Skin of body (tissue), 2 donors: ENCODE results near the gene ARGFX. TPM values are rescaled to one million over a fixed set of nuclear protein-coding genes. Genes with fewer than 3 reads are reported as not detected.
"Not testable (repeated sequence)": the region's sequence is repeated elsewhere in the genome, so short reads cannot be mapped to it uniquely, and the experiment has no call there.

ENCODE experiments used
- DNase-seq: peaks from one replicate; lab custom pipeline; 2025; lab: John Stamatoyannopoulos, UW
- total RNA-seq: library from RNA; depleted of rRNA; stranded (reverse); fragments of >200 nt; gene quantifications from one replicate; pipeline ENCODE4 v1.2.3, GENCODE V29; 2014

Gene ARGFX
- total RNA-seq: not detected

DNA sequence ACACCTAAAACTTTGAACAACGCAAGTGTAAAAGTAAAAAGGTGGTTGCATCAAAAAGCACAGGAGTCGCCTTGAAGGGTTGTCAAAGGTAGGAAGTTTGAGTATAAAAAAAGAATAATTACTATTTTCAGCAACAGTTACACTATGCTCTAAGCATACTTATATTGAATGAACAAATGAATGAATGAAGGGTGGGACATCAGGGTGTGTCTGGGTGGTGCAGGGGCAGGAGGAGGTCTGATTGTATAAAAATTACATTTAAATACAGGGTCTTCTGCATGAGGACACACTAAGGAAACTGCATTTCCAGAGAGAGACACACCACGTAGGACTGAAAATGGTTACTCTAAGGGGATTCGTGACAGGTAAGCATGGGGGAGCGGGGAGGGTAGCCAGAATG, at the start of gene ARGFX:
Gene ARGFX (plus strand): TSS at position 301 of the 400 bp plus-strand sequence. CDS start 2,765 bp downstream, outside the sequence.
- DNase-seq: no peak

DNA sequence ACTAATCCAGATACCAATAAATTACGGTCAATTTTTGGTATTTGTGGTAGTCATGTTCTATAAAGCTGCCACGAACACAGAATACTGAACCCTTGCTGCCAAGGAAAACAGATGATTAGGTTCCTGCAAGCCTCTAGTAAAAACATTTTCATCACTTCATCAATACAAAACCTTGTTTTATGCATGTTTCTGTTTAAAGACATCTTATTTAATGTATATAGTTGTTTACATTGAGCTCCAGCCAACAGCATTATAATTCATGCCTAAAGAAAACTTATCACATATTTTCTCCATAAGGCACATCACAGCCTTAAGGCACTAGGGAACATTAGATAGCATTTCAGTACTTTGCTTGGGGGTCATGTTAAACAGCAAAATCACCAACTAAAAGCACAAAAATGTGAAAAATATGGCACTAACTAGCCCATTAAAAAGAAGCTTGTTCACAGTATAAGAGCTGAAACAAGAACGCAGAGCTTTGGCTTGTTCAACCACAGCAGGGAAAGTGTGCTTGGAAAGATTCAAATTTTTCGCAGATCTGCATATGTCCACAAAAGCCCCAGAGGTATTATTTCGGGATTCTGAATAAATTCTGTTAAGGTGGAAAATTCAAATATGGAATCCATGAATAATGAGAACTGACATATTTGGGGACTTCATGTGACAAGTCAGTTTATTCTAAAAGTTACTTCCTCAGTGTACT, 49.6 kb upstream of the ARGFX start:
- no peak for DNase-seq

DNA sequence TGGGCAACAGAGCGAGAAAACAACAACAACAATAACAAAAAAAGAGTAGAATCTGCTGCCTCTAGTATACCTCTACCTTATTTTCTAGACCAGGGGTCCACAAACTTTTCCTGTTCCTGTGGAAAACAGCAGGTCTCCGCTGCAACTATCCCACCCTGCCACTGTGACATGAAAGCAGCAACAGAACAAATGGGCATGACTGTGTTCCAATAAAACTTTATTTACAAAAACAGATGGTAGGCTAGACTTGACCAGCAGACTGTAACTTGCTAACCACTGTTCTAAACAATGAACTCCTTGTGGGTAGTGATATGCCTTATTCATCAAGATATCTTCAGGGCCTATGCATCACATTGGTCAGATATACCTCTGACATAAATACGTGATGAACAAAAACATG, 47.2 kb upstream of the ARGFX start:
- no peak for DNase-seq

DNA sequence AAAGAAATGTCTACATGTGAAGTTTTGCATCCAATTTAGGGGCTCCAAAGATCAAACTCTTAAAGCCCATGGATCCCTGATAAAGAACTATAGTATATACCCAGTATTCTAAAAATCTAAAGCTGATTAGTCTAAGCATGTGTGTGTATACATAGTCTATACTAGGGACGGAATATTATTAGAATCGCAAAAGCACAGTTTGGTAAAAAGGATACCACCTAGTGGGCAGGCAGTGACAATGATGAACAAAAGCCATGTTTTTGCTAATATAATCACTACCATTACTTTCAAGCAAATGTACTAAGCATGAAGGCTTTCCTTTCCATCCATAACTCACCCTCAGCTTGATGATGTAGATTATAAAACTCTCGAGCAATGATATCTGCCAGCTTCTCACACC, 38.4 kb upstream of the ARGFX start:
- DNase-seq: no peak

DNA sequence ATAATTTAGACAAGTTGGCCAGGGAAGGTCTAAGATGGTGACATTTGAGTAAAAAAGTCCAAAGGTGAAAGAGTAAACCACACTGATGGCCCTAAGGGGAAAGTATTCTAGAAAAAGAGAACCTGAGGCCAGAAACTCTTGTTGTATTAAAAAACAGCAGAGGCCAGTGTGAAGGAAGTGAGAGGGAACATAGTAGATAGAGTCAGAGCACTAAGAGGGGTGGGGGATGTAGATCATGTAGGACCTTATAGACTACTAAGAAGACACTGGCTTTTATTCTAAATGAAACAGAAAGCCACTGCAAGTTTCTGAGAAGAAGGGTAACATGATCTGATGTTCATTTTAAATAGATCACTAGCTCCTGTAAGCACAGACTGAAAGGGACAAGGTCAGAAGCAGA, 36.5 kb upstream of the ARGFX start:
- DNase-seq: no peak

DNA sequence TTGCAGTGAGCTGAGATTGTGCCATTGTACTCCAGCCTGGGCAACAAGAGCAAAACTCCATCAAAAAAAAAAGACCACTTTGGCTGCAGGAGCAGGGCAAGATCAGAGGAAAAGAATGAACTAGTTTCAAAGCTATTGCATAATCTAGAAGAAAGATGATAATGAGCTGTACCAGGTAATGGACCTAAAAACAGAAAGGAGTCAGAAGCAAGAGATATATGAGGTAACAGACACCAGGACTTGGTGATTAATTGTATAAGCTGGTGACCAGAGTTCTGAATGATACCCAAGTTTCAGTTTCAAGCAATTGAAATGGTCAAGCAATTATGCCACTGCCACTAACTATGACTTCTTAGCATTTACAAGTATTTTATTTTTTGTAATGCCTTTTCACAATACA, 24.8 kb upstream of the ARGFX start:
- no peak for DNase-seq

DNA sequence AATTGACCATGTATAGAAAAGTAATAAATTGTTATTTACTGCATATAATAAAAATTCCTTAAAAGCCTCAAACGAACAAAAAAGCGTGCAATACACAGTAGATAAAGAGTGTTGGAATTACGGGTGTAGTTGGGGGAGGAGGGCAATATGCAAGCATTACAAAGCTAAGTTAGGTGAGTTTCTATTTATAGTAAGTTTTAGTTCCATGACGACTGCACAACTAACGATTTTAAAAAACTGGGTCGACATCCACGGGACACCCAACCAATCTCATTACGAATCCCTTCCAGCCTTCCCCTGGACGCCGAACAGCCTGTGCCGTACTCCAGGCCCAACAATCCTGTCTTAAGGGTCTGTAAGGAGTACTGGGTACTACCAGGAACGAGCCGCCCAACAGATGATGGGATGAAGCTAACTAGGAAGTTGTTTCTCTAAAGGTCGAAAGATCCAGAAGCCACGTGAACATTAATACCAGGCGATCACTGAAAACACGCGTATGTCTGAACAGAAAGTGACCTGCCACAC, 22.6 kb upstream of the ARGFX start:
- no peak for DNase-seq

DNA sequence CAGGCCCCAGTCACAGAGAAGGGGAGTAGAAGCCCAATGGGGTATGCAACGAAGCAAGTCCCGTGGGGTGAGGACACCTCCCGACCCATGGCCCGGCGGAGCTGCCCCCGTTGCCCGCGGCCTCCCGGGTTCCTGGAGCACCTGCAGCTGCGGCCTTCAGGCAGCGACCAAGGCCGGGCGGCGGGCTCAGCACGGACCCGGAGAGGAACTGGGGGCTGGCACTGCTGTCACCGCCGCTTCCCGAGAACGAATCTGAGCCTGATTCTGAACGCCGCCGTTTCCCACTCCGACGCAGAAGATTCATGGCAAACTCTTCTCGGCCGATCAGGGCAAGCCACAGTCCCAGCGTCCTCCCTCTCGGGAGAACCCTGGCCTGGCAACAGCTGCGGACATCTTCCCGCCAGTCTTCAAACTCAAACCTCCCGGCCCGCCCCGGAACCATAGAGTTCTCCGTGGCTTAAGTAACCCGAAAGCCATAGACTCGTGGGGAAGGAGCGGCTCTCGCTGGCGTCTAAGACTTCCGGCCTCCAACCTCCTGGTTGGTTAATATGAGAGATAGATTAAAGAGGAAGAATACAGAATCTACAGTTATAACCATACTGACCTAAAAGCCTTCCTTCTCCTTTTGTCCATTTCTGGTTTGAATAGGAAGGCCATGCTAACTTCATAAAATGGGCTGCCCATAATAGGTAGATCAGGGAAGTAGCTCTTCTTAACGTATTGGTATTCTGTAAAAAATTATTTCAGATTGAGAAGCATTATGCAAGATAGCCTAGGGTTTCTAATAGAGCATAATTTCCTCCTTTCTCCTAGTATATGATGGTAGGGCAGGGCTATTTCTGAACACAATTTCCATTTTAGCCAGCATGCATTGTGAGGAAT, 21.9 kb upstream of the ARGFX start, which contains the start of gene POLQ:
Gene POLQ (minus strand): TSS at position 415 of the 882 bp plus-strand sequence. CDS start 111 bp downstream, at position 304.
- peak; percentile 92 for DNase-seq

DNA sequence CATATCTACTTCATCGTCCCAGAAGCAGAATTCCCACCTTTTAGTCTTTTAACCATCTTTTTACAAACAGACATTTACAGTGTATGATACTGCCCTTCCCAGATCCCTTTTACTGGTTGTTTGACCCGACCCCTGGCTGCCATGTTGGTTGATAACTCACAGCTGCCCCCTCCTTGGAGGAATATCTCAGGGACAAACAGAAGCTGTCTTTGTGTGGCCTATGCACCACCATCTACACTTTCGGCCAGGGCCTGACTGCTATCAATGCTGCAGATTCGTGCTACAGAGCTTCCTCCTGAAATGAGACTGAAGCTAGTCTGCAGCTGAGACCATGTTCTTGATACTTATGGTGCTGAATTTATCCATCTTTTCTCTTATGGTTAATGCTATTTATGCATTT, 15.4 kb upstream of the ARGFX start:
- no peak for DNase-seq

DNA sequence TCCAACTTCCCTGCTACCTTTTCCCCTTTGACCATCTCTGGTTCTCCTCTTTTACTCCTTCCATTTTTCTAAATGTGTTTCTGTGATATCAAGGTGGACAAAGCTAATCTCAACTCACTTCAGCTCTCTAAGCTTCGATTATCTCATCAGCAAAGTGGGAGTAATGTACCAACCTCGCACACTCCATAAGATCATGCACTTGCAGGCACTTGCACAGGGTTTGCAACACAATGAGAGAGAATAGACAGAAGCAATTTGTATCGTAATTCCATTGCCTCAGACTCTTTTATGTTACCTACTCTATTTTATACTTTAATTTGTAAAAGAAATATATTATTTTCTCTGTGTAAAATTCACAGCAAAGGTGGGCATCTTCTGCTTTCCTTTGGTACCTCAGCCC, 15.0 kb upstream of the ARGFX start:
- DNase-seq: no peak

DNA sequence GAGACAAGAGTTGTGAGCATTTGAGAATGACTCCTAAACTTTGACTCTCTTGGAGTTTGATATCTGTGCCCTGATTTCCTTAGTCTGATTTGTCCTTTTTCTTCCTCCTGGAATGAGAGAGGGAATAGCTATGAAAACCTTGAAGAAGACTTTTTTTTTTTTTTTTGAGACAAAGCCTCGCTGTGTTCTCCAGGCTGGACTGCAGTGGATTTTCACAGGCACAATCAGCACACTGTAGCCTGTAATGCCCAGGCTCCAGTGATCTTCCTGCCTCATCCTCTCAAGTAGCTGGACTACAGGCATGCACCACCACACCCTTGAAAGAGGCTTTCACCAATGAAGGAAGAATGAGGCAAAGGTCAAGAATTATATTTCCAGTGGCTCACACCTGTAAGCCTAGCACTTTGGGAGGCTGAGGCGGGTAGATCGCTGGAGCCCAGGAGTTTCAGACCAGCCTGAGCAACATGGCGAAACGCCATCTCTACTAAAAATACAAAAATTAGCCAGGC, 10.3 kb upstream of the ARGFX start:
- no peak for DNase-seq

DNA sequence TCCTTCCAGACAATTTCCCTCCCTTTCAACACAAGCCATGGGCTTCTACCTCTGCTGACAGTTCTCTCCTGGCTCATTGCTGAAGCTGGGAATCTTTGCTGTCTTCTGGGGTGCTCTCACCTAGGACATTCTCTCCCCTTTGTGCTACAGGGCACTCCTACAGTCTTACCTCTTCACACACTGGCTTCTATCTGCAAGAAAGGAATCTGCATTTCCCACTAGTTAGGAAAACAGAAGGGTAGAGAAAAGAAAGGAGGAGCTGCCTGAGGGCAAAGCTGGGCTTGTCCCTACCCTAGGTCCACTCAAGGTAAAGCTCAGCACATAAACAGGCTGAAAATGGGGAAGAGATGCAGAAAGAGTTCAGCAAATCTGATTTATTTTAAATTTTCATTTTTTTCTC, 5.6 kb upstream of the ARGFX start:
- no peak for DNase-seq

DNA sequence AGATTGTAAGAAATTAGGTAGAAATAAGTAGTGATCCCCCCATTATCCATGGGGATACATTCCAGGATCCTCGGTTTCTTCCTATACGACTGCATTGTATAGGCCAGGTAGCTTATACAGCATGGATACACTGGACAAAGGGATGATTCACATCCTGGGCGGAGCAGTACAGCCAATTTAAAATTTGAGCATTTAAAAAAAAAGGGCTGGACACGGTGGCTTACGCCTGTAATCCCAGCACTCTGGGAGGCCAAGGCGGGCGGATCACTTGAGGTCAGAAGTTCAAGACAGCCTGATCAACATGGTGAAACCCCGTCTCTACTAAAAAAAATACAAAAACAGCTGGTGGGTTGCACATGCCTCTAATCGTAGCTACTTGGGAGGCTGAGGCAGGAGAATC, 976 bp upstream of the ARGFX start:
- DNase-seq: no peak

DNA sequence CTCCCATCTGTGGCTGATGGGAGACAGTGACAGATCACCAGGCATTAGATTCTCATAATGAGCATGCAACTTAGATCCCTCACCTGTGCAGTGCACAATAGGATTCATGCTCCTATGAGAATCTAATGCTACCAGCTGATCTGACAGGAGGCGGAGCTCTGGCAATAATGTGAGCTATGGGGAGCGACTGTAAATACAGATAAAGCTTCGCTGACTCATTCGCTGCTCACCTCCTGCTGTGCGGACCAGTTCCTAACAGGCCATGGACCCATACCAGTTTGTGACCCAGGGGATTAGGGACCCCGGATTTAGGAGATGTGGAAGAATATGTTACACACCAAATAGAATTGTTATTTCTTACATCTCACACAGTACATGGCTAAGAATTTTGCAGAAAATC, 6.7 kb downstream of the ARGFX start:
- DNase-seq: no peak

DNA sequence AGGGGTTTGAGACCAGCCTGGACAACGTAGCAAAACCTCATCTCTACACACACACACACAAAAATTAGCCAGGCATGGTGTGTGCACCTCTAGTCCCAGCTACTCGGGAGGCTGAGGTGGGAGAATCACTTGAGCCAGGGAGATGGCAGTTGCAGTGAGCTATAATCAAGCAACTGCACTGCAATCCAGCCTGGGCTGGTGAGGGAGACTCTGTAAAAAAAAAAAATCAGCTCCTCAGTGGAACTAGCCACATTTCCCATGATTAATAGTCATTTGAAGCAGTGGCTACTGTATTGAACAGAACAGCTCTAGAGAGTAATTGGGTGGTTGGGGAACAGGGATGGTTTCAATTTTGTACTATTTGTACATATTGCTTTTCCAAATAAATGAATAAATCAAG, 13.9 kb downstream of the ARGFX start:
- DNase-seq: no peak

DNA sequence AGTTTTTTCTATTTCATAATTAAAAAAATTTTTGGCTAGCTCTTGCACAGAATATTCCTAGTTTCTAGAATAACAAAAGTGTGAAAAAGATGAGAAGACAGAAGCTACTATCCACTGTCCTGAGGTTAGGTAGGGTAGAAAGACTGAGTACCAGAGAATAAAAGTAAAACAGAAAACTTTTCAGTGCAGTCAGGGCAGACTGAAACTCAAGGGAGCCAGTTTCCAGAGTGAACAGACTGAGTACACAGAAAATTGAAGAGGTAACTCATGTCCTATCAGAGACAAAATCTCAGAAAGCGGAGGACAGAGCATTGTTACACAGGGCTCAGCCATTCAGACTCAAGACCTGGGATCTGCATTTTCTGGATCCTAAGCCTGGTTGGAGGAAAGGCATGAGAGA, 16.7 kb downstream of the ARGFX start:
- DNase-seq: no peak

DNA sequence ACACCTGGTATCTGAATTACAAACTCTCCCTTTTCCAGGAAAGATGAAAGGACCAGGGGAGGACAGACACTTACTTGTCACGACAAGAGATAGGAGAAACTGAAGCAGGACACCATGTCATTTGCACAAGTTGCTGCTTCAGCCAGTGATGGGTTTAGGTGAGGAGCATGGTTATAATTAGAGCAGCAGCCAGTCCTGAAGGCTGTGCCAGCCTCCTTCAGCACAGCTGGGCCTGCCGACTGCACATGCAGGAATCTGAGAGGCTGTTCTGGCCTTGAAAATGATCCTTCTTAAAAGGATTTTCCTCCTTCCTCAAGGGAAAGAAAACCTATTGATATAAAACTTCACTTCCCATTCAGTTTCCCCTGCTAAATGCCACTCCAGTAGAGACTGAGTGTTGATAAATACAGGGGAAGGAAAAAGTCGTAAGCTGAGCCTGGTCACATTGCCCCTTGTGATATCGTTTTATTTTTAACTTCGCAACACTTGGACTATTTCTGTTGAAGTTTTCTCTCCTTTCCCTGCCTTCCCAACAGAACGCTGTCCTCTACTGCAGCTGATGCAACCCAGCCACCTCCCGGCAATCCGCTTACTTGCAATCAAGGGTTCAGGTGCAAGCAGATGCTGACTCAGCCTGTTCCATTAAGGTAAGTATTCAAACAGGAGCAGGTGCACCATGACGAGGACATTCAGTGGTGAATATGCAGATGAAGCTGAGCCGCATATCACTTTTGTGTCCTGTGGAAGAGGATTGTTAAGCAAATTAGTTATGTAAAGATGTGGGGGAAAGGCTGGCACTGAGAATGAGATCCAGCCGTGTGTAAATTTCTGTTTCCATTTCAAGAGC, 25.3 kb downstream of the ARGFX start, which contains the start of gene FBXO40:
Gene FBXO40 (plus strand): TSS at position 524 of the 847 bp plus-strand sequence. CDS start 27,197 bp downstream, outside the sequence.
- no peak for DNase-seq

DNA sequence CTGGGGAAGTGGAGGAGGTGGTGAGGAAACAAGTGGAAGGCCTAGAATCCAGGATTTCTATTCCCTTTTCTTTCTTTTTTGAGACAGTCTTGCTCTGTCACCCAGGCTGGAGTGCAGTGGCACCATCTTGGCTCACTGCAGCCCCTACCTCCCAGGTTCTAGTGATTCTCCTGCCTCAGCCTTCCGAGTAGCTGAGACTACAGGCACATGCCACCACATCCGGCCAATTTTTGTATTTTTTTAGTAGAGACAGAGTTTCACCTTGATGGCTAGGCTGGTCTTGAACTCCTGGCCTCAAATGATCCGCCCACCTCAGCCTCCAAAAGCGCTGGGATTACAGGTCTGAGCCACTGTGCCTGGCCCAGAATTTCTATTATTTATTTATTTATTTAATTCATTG, 26.1 kb downstream of the ARGFX start:
- DNase-seq: not testable (repeated sequence)

DNA sequence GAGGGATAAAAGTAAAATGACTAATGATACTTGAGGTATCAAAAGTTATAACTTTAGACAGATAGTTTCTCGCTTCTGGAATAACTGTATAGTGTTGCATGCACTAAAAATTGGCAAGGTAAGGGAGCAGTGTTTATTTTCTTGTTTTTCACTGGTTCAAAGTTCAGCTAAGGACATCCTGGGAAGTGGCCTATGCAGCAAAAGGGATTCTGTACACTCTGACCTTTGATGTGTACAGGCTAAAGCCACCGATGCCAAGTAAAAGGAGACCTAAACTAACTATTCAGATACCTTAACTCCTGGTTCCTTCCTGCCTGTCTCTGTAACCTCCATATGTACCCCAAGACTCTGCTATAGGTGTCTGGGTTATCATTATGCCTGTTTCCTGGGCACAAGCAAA, 27.1 kb downstream of the ARGFX start:
- no peak for DNase-seq

DNA sequence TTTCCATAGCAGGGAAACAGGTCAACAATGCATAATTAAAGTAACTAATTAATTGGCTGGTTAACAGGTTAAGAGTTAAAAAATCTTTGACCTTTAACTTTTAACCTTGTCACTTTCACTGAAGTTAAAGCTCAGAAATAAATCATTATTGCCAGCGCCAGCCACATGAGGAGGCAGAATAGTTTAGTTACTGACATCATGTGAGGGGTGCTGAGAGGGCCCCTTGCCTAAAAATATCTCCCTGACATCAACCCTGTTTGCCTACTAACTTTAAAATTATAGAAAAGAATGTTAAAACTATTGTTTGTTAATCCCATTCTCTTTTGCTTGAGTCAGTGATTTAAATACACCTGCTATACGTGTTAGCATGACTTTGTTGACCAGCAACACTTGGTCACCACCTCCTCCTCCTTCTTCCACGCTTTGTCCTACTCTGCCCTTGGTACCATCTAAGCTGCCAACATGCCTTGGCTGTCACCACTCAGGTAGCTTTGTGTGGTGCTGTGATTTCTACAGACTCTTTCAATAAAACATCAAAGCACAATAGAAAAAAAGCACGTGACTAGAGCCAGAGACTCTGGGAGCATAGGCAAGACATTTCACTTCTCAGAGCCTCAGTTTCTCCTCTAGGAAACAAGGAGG, 28.1 kb downstream of the ARGFX start:
- no peak for DNase-seq

DNA sequence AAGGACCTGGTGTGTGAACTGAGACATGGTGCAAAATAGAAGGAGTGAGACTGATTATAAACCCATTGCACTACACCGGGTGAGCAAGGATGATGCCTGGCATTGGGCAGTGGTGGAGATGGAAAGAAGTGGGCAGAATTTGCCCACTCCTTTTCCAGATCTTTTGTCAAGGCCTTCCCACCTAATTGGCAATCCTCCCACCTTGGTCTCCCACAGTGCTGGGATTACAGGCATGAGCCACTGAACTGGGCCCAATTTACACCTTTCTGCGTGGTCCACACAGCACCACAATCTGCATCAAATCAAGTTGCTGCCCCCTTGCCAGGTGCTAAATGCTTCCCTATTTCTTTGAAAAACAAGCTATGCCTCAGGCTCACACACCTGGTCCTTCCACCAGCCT, 30.8 kb downstream of the ARGFX start:
- DNase-seq: no peak
